22Rv1 (cell line): ENCODE measurements around the gene UNC79.

Source experiments
- H3K27ac ChIP-seq: fragments of 450-650 bp; 2 replicates; pipeline ENCODE4 v1.5.1; 2017
- ZFX ChIP-seq: fragments of 450-650 bp; IDR thresholded peaks from 2 replicates; pipeline ENCODE4 v1.6.1; 2017; ENCODE audit warnings: antibody characterized with exemption, borderline replicate concordance
- TF ChIP-seq, protein P1 (sequence below): fragments of 450-650 bp; IDR thresholded peaks from 2 replicates; pipeline ENCODE4 v1.5.1; 2017; ENCODE audit warnings: mild to moderate bottlenecking

UNC79 gene

GRCh38 chr14:93712838-93713724 is 282.3 kb downstream of the UNC79 start:
- TF ChIP-seq, protein P1, sequence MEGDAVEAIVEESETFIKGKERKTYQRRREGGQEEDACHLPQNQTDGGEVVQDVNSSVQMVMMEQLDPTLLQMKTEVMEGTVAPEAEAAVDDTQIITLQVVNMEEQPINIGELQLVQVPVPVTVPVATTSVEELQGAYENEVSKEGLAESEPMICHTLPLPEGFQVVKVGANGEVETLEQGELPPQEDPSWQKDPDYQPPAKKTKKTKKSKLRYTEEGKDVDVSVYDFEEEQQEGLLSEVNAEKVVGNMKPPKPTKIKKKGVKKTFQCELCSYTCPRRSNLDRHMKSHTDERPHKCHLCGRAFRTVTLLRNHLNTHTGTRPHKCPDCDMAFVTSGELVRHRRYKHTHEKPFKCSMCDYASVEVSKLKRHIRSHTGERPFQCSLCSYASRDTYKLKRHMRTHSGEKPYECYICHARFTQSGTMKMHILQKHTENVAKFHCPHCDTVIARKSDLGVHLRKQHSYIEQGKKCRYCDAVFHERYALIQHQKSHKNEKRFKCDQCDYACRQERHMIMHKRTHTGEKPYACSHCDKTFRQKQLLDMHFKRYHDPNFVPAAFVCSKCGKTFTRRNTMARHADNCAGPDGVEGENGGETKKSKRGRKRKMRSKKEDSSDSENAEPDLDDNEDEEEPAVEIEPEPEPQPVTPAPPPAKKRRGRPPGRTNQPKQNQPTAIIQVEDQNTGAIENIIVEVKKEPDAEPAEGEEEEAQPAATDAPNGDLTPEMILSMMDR: no peak
- TF ChIP-seq ZFX: no peak
- no peak overlapping the region for H3K27ac ChIP-seq

- no peak overlapping the region for H3K27ac ChIP-seq
- TF ChIP-seq ZFX: no peak
- TF ChIP-seq, protein P1: no peak
These were observed 283.1 kb downstream of the UNC79 start for GRCh38 chr14:93713726-93714405.

GRCh38 chr14:93714605-93715004 is 283.9 kb downstream of the UNC79 start:
- no peak for TF ChIP-seq ZFX
- TF ChIP-seq, protein P1: no peak
- no peak overlapping the region for H3K27ac ChIP-seq

- H3K27ac ChIP-seq: no peak overlapping the region
- TF ChIP-seq, protein P1: no peak
- no peak for TF ChIP-seq ZFX
These were observed 284.7 kb downstream of the UNC79 start for GRCh38 chr14:93715279-93715927.

DNA sequence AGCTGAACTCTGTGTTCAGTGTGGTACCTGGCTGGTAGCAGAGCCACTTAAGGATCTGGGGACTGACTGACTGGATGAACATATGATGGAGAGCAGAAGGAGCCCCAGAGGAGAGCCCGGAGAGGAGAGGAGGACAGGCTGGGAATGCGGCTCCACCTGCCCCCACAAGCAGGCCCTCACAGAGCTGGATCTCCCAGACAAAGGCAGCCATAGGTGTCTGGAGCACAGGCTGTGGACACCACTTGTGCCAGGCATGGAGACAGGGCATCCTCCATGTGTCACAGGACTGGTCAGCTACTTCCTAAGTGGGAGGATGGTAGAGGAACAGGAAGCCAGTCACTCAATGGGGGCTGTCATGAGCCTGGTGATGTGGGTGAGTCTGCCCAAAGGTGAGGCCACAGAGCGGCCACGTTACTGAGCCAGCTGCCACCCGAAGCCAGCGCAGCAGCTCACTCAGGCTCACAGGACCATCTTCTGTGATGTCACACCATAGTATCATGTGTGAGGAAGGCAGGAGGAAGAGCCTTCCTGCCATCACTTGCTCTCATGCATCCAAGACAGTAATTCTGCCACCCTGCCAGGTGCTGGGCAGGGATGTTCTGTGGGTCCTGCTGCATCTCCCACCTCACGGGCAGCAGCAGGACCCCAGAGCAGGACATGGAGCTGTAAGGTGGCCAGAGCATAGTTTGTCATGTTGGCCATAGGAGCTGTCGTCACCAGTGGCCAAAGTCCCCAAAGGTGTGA is 285.4 kb downstream of the UNC79 start:
- TF ChIP-seq, protein P1: no peak
- no peak for TF ChIP-seq ZFX
- H3K27ac ChIP-seq: no peak overlapping the region

GRCh38 chr14:93716746-93717667 is 286.3 kb downstream of the UNC79 start:
- TF ChIP-seq ZFX: no peak
- TF ChIP-seq, protein P1: no peak
- H3K27ac ChIP-seq: no peak overlapping the region
